Measurements from ENCODE around the gene MACROD1. TPM values are rescaled to one million over a fixed set of nuclear protein-coding genes. Genes with fewer than 3 reads are reported as not detected.
A peak's percentile ranks its signal among the peaks of the same experiment; 100 is the strongest.

MACROD1 gene
- total and polyA plus RNA-seq, 2 experiments from 2014 or later, result 21.2 to 29.8 TPM

DNA sequence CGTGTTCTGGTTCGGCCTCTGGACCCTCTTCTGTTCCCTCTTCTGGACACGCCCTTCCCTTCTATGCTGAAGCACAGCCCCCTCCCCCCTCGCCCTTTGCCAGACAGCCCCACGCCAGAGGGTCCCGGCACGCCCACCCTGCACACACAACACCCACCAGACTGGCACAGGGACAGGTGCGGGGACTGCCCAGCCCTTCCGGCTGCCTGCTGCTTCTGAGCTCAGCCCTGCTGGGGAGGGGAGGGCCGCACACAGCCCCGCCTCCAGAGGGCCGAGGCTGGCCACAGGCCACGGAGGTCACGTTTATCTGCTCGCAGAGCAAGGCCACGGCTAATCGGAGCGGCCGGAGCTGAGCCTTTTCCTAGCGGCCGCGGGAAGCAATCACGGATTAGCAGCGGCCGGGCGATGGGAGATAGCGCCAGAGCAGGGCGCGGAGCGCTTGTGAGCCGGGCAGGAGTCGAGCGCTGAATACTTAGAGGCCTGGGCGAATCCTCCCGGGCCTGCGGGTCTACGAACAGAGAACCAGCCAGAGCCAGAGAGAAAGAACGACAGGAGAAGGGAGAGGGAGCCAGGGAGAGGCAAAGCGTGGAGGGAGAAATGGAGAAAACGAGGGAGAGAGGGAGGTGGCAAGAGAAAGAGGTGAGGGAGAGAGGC lies 158.2 kb downstream of the MACROD1 start:
- H3K36me3 ChIP-seq (replicated peaks; ENCODE audit: insufficient read depth, low read depth), result no peaks in the 10 kb centered on the region
- no peaks in the 10 kb centered on the region for H3K9me3 ChIP-seq (ENCODE audit: low read depth)
- H3K4me1 ChIP-seq (ENCODE audit: insufficient read depth), result peaks cover 22% of the 10 kb centered on the region
- H4K20me1 ChIP-seq (ENCODE audit: insufficient read depth, poor library complexity, severe bottlenecking), result no peaks in the 10 kb centered on the region
- H2AFZ ChIP-seq, result no peak overlapping the region
- DNase-seq (ENCODE audit: low spot score), result peak; percentile 85
- no peaks in the 10 kb centered on the region for H3K79me2 ChIP-seq
- H3K27ac ChIP-seq, result no peak overlapping the region
- H3K27me3 ChIP-seq, result peaks cover 4% of the 10 kb centered on the region
- 11% methylated on average over 35 of the region's 40 CpGs for WGBS (ENCODE audit: low lambda C conversion rate, missing lambda C conversion rate)
- H3K4me2 ChIP-seq, result peak overlapping the region; percentile 81
- no peaks in the 10 kb centered on the region for H3K9me2 ChIP-seq (replicated peaks; ENCODE audit: insufficient read depth)
- no peak overlapping the region for H3K4me3 ChIP-seq
- TF ChIP-seq, protein P1, sequence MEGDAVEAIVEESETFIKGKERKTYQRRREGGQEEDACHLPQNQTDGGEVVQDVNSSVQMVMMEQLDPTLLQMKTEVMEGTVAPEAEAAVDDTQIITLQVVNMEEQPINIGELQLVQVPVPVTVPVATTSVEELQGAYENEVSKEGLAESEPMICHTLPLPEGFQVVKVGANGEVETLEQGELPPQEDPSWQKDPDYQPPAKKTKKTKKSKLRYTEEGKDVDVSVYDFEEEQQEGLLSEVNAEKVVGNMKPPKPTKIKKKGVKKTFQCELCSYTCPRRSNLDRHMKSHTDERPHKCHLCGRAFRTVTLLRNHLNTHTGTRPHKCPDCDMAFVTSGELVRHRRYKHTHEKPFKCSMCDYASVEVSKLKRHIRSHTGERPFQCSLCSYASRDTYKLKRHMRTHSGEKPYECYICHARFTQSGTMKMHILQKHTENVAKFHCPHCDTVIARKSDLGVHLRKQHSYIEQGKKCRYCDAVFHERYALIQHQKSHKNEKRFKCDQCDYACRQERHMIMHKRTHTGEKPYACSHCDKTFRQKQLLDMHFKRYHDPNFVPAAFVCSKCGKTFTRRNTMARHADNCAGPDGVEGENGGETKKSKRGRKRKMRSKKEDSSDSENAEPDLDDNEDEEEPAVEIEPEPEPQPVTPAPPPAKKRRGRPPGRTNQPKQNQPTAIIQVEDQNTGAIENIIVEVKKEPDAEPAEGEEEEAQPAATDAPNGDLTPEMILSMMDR (IDR thresholded peaks at IDR 0.05; ENCODE audit: poor library complexity), result no peak
- TF ChIP-seq EZH2phosphoT487 (IDR thresholded peaks at IDR 0.05; ENCODE audit: low read depth, severe bottlenecking, unreplicated experiment) (no peak), EZH2 (IDR thresholded peaks at IDR 0.05; ENCODE audit: borderline replicate concordance) (no peak)

DNA sequence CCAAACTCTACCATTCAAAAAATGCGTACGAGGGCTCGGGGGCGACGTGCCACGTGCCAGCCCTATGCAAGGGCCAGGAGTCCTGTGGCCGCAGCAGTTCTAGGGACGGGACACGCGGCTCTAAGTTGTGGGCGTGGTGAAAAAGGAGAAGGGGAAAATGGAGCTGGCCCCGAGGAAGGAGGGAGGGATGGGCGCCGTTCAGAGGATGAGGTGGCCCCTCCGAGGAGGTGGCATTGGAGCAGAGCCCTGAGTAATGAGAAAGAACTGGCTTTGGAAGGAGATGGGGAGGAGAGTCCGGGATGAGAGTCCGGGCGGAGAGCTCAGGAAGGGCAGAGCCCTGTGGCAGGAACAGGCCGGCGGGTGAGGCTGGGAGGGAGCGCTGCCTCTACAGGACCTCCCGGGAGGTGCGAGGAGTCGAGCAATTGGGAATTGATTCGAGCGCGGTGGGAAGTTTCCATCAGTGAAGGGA lies 158.7 kb downstream of the MACROD1 start:
- peak; percentile 52 for DNase-seq (ENCODE audit: low spot score)
- H3K4me3 ChIP-seq, result no peak overlapping the region

DNA sequence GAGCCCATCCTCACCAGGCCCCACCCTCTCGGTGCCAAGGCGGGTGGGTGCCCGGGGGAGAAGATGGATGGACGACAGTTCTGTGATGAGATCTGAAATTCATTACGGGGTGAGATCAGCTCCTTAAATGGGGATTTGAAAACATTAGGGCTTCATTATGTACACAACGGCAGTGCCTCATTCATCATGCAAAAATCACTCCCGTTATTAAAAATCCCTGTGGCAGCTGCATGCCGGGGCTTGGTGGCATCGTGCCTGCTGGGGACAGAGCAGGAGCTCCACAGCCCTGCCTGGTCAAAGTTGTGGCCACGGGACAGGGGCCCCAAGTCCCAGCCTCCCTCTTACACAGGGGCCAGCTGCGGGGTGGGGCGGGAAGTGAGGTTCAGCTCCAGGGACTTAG lies 159.5 kb downstream of the MACROD1 start:
- H3K4me2 ChIP-seq, result peak overlapping the region; percentile 81
- no peak overlapping the region for H2AFZ ChIP-seq
- WGBS (ENCODE audit: low lambda C conversion rate, missing lambda C conversion rate), result 80% methylated on average over 12 of the region's 12 CpGs
- no peaks in the 10 kb centered on the region for H4K20me1 ChIP-seq (ENCODE audit: insufficient read depth, poor library complexity, severe bottlenecking)
- TF ChIP-seq EZH2 (IDR thresholded peaks at IDR 0.05; ENCODE audit: borderline replicate concordance), result no peak
- TF ChIP-seq EZH2phosphoT487 (IDR thresholded peaks at IDR 0.05; ENCODE audit: low read depth, severe bottlenecking, unreplicated experiment), result no peak
- TF ChIP-seq, protein P1 (IDR thresholded peaks at IDR 0.05; ENCODE audit: poor library complexity), result no peak
- no peak for DNase-seq (ENCODE audit: low spot score)
- H3K27ac ChIP-seq, result no peak overlapping the region
- H3K4me1 ChIP-seq (ENCODE audit: insufficient read depth), result peaks cover 33% of the 10 kb centered on the region
- no peak overlapping the region for H3K4me3 ChIP-seq
- H3K9me2 ChIP-seq (replicated peaks; ENCODE audit: insufficient read depth), result no peaks in the 10 kb centered on the region
- no peaks in the 10 kb centered on the region for H3K79me2 ChIP-seq
- no peaks in the 10 kb centered on the region for H3K36me3 ChIP-seq (replicated peaks; ENCODE audit: insufficient read depth, low read depth)
- no peaks in the 10 kb centered on the region for H3K9me3 ChIP-seq (ENCODE audit: low read depth)
- H3K27me3 ChIP-seq, result peaks cover 4% of the 10 kb centered on the region

More for the DNA sequence above, 158.7 kb downstream of the MACROD1 start:
- TF ChIP-seq EZH2phosphoT487 (IDR thresholded peaks at IDR 0.05; ENCODE audit: low read depth, severe bottlenecking, unreplicated experiment), result no peak
- TF ChIP-seq, protein P1 (IDR thresholded peaks at IDR 0.05; ENCODE audit: poor library complexity), result no peak
- TF ChIP-seq EZH2 (IDR thresholded peaks at IDR 0.05; ENCODE audit: borderline replicate concordance), result no peak
- Histone ChIP-seq H3K9me3 (ENCODE audit: low read depth) (no peaks in the 10 kb centered on the region), H3K4me2 (peak overlapping the region; percentile 81), H2AFZ (no peak overlapping the region), H3K79me2 (no peaks in the 10 kb centered on the region), H3K9me2 (replicated peaks; ENCODE audit: insufficient read depth) (no peaks in the 10 kb centered on the region), H3K27me3 (peaks cover 4% of the 10 kb centered on the region), H4K20me1 (ENCODE audit: insufficient read depth, poor library complexity, severe bottlenecking) (no peaks in the 10 kb centered on the region), H3K27ac (no peak overlapping the region), H3K4me1 (ENCODE audit: insufficient read depth) (peaks cover 27% of the 10 kb centered on the region), H3K36me3 (replicated peaks; ENCODE audit: insufficient read depth, low read depth) (no peaks in the 10 kb centered on the region)
- WGBS (ENCODE audit: low lambda C conversion rate, missing lambda C conversion rate), result 5% methylated on average over 20 of the region's 27 CpGs

Data from hepatocyte (in vitro differentiated cells).